ENCODE data around the gene CAPZA2.
"Not testable (repeated sequence)": the region's sequence is repeated elsewhere in the genome, so short reads cannot be mapped to it uniquely, and the experiment has no call there.

The CAPZA2 gene

DNA sequence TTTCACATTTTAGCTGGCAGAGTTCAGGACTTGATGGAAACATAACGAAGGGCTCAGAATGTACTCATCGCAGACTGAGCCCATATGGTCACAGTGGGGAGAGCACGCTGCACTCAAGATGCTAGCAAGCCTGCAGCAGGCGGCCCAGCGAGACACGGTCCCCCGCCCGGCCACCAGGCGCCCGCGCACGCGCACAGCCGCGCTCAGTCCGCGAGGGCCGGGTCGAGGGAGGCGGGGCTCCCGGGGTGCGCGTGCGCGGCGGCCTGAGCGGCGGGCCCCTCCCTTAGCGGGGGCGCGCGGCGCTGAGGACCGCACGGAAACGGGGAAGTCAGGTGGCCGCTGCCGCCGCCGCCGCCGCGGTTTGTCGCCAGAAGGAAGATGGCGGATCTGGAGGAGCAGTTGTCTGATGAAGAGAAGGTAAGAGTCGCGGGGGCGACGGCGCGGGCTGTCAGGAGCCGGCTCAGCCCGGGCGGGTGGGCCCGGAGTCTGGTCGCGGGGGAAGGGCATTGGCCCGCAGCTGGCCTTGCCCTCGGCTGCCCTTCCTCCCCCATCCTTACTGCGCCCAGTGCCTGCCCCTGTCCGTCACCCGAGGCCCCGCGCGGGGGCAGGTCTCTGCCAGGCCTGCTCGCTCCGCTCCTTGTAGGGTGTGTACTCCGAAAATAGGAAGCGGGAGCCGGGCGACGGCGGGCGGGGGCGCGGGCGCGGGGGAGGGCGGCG lies at the start of gene CAPZA2:
Gene CAPZA2, plus strand, starts transcription at position 354 of the 717 bp plus-strand sequence. Its CDS starts 25 bp downstream, at position 379.
- DNase-seq (ENCODE audit: low read depth) = peak; percentile 82

DNA sequence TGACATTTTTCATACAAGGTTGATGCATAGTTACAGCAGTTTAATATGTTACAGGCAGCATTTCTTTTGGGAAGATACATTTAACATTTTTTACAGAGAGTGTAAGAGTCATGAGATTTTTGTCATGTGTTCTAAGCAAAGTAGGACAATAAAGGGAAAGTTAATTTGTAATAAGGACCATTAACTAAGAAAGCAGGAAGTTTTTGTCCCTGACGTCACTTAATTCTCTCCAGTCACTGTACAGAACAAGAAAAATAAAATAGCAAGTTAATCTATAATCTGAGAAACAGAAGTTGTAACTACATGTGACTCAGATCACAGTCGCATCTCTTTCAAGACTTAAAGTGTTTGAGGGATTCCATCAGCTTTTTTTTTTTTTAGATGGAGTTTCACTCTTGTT lies 49.5 kb upstream of the CAPZA2 start:
- DNase-seq (ENCODE audit: low read depth) = no peak

DNA sequence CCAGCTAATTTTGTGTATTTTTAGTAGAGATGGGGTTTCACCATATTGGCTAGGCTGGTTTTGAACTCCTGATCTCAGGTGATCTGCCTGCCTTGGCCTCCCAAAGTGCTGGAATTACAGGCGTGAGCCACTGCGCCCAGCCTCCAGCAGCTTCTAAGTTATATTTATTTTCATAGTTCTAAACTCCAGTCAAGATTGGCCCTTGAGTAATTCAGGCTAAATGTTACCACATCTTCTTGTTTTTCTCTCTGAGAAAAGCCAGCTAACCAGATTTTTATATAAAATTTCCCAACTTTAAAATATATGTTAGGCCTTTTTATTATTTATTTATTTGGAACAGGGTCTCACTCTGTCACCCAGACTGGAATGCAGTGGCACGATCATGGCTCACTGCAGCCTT lies 49.0 kb upstream of the CAPZA2 start:
- not testable (repeated sequence) for DNase-seq (ENCODE audit: low read depth)

DNA sequence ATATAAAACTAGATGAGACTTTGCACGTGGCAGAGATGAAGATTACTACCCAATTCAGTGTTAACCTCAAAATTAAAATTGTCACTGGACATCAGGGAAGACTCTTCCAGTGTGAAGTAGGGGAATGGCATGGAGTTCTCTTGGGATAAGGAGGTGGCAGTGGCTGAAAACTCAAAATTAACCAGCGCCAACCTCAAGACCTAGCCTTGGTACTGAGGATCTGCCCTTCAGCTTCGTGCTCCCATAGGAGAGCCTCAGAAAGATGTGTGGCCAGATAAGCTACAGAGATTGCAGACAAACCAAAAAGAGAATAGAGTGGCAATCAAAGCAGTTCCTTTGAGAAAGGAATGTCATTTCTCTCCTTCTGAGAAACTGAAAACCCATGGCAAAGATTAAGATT lies 47.3 kb upstream of the CAPZA2 start:
- no peak for DNase-seq (ENCODE audit: low read depth)

DNA sequence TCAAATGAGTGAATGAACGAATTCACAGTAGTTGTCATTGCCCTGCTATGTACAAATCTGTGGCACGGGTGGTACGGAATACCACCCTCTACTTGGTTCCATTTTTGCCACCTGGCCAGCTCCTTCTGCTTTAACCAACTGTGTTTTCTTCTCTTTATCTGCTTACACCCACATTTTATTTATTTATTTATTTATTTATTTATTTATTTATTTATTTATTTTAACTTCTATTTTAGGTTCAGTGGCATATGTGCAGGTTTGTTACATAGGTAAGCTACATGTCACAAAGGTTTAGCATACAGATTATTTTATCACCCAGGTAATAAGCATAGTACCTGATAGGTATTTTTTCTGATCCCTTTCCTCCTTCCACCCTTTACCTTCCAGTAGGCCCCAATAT lies 42.2 kb upstream of the CAPZA2 start:
- no peak for DNase-seq (ENCODE audit: low read depth)

DNA sequence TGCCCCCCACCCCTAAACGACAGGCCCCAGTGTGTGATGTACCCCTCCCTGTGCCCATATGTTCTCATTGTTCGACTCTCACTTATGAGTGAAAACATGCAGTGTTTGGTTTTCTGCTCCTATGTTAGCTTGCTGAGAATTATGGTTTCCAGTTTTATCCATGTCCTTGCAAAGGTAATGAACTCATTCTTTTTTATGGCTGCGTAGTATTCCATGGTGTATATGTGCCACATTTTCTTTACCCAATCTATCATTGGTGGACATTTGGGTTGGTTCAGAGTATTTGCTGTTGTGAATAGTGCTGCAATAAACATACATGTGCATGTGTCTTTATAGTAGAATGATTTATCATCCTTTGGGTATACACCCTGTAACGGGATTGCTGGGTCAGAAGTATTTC lies 40.7 kb upstream of the CAPZA2 start:
- not testable (repeated sequence) for DNase-seq (ENCODE audit: low read depth)

DNA sequence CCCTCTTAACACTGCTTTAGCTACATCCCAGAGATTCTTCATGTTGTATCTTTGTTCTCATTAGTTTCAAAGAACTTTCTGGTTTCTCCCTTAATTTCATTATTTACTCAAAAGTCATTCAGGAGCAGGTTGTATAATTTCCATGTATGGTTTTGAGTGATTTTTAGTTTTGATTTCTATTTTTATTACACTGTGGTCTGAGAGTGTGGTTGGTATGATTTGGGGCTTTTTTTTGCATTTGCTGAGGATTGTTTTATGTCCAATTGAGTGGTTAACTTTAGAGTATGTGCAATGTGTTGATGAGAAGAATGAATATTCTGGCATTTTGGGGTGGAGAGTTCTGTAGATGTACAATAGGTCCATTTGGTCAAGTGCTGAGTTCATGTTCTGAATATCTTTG lies 37.9 kb upstream of the CAPZA2 start:
- DNase-seq (ENCODE audit: low read depth) = no peak

DNA sequence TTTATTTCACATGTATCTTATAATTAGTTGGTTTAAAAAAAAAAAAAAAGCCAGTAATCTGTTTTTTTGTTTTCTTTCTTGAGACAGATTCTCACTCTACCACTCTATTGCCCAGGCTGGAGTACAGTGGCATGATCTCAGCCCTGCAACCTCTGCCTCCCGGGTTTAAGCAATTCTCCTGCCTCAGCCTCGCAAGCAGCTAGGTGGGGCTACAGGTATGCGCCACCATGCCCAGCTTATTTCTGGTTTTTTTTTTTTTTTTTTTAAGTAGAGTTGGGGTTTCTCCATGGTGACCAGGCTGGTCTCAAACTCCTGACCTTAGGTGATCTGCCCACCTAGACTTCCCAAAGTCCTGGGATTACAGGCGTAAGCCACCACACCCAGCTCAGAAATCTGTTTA lies 34.1 kb upstream of the CAPZA2 start:
- no peak for DNase-seq (ENCODE audit: low read depth)

DNA sequence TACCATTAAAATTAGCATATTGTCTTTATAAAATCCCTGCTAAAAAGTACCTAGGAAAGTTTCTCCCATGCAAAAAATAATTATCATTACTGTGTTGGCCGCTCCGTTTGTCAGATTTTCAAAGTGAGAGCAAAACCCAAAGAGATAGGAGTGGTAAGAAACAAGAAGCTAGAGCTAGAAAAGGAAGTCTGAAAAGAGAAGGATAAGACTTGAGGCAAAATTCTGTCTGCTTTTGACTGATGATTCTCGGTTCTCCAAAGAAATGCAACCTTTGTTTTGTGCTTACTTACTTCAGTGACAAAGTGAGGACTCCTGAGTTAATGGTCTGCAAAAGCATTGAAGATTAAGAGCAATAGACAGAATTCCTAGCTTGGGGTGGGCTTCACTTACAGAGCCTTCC lies 33.3 kb upstream of the CAPZA2 start:
- no peak for DNase-seq (ENCODE audit: low read depth)

DNA sequence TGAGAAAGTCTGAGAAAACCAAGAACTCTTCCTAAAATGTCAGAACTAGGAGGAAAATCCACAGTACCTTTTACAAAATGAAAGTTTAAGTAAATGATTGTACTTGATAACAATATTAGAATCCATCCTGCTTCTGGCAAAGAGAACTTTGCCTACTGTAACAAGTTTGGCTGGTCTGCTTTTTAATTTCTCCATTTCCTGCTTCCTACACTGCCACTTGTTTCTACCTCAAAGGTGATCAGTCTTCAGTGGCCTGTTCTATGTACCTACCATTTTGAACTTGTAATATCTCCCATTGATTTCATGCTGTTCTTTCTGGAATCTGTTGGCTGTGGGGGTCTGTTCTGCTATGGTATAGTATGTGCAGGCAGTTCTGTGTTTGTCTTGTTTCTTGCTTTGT lies 32.9 kb upstream of the CAPZA2 start:
- DNase-seq (ENCODE audit: low read depth) = no peak

DNA sequence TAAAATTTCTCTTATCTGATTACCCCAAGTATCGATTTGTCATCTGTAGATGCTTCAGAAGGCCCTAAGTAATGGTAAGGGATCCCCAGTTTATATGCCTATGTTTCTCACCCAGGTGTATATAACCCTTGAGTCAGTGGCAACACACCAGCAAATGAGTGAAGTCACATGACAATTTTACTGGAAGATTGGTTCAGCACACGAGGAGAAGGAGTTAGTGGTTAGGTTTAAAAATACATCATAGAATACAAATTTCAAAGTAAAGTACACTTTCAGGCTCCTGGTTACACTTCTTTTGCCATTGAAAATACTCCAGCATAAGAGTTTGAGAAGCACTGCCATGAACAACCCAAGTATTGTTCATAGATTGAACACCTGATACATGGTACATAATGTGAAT lies 29.7 kb upstream of the CAPZA2 start:
- DNase-seq (ENCODE audit: low read depth) = no peak

DNA sequence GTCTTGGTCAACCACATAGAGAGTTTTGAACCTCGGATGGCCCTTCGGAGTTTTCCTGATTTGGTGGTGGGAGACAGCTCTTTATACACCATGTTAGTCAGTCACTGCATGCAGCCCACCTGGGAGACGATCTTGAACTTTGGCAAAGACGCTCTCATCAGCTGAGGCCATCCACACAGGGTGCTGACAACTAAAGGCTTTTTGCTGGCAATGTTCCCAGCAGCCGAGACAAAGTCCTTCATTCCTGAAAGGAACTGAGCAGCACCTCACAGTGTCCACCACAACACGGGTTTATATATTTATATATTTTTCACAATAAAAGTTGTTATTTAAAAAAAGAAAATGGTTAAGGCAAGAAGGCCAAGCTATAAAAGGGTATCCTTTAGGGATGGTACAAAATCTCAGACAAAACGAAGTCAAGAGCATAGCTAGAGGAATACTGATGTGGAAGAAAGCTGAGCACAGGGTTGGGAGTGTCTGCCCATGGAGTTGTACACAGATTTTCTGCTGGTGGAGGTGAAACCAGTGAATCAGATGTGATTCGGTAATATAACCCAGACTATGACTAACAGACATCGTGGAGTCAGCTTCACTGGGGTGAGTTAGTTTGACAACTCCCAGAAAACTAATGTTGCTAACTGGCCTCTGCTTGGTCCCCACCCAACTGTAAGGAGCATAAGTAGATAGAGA lies 27.4 kb upstream of the CAPZA2 start:
- DNase-seq (ENCODE audit: low read depth) = peak; percentile 53

DNA sequence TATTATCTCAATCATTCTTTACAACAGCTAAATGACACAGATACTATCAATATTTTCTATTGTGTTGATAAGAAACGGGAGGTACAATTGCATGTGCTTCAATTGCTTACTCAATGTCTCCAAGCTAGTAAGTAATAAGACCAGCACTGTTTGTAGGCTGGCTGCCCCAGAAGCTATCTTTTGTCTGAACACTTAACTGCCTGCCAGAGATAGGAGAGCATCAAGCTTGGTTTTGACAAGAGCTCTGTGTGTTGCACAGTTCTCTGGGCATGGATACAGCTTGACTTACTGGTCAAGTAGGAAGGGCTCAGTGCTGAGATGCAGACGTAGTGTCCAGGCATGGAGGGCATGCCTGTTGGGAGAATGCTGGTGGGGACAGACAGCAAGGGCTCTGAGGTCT lies 26.3 kb upstream of the CAPZA2 start:
- DNase-seq (ENCODE audit: low read depth) = no peak

DNA sequence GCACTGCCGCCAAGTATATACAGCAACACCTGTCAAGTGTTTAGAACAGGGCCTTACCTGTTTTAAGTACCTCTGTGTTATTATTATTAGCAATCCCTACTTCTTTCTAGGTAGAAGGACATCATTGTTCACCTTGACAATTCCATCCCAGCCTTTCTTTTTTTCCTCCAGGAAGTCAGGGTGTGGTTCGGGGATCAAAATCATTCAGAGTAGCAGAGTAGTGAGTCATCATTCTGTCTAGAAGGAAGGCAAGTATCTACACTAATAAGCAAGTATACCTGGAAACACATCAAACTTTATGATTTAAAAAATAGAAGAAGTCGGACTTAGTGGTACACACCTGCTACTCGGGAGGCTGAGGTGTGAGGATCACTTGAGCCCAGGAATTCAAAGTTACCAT lies 25.5 kb upstream of the CAPZA2 start:
- DNase-seq (ENCODE audit: low read depth) = no peak

DNA sequence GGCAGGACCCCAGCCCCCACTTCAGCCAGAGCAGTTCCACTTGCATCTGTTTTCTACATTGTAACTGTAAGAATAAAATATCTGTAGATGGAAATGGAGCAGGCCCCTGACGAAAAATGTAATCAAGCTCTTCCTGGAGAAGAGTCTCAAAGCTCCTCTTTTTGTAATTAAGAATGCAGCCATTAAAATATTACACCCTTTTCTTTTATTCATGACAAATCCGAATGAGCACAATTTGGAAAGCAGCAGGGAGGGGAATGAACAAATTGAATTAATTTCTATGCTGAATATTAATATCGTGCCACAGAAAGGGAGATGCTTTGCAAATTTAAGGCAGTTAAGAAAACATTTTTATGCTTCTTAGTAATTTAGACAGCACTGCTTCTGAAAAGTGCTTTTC lies 24.8 kb upstream of the CAPZA2 start:
- no peak for DNase-seq (ENCODE audit: low read depth)

DNA sequence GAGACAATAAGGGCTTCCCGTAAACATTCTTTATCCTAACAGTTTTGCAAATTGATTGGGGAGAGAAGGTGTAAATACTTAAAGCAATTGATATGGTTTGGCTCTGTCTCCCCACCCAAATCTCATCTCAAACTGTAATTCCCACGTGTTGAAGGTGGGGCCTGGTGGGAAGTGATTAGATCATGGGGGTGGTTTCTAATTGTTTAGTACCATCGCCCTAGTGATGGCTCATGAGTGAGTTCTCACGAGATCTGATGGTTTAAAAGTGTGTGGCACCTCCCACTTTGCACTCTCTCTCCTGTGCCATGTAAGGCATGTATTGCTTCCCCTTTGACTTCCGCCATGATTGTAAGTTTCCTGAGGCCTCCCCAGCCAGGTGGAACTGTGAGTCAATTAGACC lies 22.1 kb upstream of the CAPZA2 start:
- DNase-seq (ENCODE audit: low read depth) = no peak

DNA sequence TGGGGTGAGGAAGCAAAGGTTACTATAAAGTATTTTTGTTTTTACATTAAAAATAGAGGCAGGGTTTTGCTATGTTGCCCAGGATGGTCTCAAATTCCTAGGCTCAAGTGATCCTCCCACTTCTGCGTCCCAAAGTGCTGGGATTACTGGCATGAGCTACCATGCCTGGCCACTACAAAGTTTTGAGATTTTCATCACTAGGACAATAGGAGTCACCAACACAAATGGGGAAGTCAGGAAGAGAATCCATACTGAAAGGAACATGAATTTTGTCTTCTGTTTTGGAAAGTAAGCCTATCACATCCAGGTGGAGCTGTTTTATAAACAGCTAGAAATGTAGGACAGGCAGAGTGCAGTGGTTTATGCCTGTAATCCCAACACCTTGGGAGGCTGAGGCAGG lies 20.0 kb upstream of the CAPZA2 start:
- no peak for DNase-seq (ENCODE audit: low read depth)

DNA sequence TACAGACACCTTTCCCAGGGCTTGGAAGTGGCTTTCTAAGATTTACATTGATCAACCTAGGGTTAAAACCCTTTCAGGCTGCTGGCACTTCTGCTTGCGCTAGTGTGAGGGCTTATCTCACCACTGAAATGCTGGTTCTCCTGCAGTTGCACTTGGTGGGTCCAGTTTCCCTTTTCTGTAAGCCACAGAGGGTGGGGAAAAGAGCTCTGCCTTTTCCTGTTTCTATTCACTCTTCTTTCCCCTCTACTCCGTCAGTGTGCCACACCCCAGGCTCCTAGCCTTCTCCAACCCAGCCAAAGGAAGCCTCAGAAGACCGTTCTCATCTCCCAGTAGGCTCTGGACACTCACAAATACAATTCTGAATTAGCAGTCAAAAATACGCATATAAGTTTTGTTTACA lies 19.0 kb upstream of the CAPZA2 start:
- DNase-seq (ENCODE audit: low read depth) = no peak

DNA sequence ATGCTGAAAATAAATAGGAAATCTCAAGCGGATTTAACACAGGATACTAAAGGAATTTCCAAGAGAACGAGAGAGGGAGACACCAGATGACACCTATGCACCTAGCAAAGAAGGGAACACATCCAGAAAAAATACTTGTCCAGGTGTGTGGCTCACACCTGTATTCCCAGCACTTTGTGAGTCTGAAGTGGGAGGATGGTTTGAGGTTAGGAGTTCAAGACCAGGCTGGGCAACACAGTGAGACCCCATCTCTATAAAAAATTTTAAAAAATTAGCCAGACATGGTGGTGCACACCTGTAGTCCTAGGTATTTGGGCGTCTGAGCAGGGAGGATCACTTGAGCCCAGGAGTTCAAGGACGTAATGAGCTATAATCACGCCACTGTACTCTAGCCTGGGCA lies 11.2 kb upstream of the CAPZA2 start:
- DNase-seq (ENCODE audit: low read depth) = no peak

DNA sequence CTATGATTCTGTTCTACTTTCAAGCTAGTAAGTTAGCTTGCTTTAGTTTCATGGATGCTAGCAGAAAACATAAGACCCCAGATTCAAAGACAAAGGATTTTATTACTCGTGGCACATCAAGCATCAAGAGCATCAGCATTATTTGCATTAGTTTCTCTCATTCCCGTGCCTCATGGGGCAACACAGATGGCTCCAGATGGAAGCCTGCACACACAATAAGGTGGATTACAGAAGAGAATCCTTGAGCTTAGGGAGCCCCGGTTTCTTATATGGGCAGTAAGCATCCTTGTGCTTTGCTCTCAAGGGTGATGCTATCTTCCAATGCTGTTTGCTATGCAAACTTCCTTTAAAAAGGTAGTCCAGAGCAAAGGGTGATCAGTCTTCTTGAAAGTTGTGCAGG lies 10.7 kb upstream of the CAPZA2 start:
- no peak for DNase-seq (ENCODE audit: low read depth)

DNA sequence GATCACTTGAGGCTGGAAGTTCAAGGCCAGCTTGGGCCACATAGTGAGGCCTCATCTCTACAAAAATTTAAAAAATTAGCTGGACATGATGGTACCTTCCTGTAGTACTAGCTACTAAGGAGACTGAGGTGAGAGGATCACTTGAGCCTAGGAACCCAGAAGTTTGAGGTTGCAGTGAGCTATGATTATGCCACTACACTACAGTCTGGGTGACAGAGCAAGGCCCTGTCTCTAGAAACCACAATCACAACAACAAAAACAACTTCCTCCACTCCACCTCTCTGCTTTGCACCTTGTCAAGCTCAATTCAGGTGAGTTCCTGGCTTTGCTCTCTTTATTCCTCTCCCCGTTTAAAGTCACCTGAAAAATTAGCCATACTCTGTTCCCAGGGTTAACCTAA lies 8.3 kb upstream of the CAPZA2 start:
- DNase-seq (ENCODE audit: low read depth) = no peak

DNA sequence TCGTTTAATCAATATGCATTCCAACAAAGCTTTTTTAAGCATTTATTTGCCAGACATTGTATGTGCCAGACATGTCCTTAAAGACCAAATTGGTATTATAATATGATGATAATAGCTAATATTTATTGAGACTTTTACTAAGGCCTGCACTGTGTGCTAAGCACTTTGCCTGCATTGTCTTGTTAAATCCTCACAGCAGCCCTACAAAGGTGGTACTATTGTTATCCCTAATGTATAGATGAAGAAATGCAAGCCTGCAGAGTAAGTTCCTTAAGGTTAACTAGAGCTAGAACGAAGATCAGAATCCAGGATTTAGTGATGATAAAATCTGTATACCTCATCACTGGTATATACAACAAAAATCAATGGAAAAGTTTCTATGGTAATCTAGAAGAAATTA lies 5.3 kb upstream of the CAPZA2 start:
- no peak for DNase-seq (ENCODE audit: low read depth)

DNA sequence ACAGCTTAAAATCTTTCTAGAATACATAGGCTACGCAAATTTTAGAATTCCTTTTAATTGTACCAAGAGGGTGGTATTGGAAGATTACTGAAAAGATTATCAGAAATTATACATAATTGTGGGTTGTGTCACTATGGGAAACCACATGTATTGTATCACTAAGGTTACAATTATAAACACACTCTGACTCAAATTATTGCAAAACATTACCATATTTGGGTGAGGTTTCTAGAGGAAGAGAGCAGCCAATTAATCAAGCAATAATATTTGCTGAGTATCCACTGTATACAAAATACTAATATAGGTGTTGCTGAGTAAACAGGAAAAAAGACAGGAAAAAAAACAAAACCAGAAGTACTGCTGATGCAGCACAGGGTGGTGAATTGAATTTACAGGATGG lies 3.1 kb upstream of the CAPZA2 start:
- DNase-seq (ENCODE audit: low read depth) = peak; percentile 69

DNA sequence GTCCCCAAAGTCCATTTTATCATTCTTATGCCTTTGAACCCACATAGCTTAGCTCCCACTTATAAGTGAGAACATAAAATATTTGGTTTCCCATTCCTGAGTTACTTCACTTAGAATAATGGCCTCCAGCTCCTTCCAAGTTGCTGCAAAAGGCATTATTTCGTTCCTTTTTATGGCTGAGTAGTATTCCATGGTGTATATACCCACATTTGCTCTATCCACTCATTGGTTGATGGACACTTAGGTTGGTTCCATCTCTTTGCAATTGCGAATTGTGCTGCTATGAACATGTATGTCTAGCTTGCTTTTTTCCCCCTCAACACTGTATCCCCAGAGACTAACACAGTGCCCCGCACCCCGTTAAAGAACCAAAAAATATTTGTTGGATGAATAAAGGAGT lies 670 bp upstream of the CAPZA2 start:
- no peak for DNase-seq (ENCODE audit: low read depth)
